SK-N-SH (cell line): Measurements from ENCODE around the gene ERP29. TPM values are rescaled to one million over a fixed set of nuclear protein-coding genes. Genes with fewer than 3 reads are reported as not detected.

Source experiments
- polyA plus RNA-seq, 3 experiments: library from polyadenylated mRNA; depleted of rRNA; stranded (reverse); fragments of >200 nt; gene quantifications; 2 replicates each; pipeline ENCODE4 v1.2.3, GENCODE V29; 2012
- small RNA-seq, 7 experiments: library from RNA; depleted of rRNA; stranded (forward); fragments of <200 nt; gene quantifications; one replicate each; pipeline ENCODE3, GENCODE V24; 2012

ERP29 gene
- polyA plus RNA-seq, 1 of the 3 experiments (the other 2 are of a cell fraction): 177 TPM

Small RNA genes within 50 kb of the gene (small RNA-seq; reads per million reads assigned to genes)
- 0 reads per million in 7 experiments for gene AC004024.1
- 0 to 0.86 (median 0) reads per million in 7 experiments for gene MIR3657
- 0 reads per million in 7 experiments for gene RF00019

Other genes with a start within 250 kb of the ERP29 start
- gene ALDH2, start 246.5 kb upstream of the ERP29 start, polyA plus RNA-seq (2012; rRNA removed): 60.4 and 67.5 TPM in 2 replicates
- gene MAPKAPK5, start 171.2 kb upstream of the ERP29 start, polyA plus RNA-seq (2012; rRNA removed): 38.1 and 45.0 TPM in 2 replicates
- 7.9 and 12.0 TPM in 2 replicates for gene TMEM116, start 261 bp upstream of the ERP29 start, polyA plus RNA-seq (2012; rRNA removed)
- 4.4 and 6.0 TPM in 2 replicates for gene NAA25, start 95.4 kb downstream of the ERP29 start, polyA plus RNA-seq (2012; rRNA removed)
- 12.4 and 18.2 TPM in 2 replicates for gene TRAFD1, start 112.1 kb downstream of the ERP29 start, polyA plus RNA-seq (2012; rRNA removed)